Coronary artery (tissue), 2 donors: ENCODE measurements around the gene MMP26.
"Not testable (repeated sequence)": the region's sequence is repeated elsewhere in the genome, so short reads cannot be mapped to it uniquely, and the experiment has no call there.

Source experiments
- DNase-seq: peaks from one replicate; pipeline ENCODE4 v3.0.0-alpha.2; 2017; ENCODE audit warnings: low spot score
- H3K27ac ChIP-seq, 2 donors: fragments of 200-600 bp; sonication (generic); one replicate each; pipeline ENCODE4 v1.5.1; 2016 to 2019
- H3K4me3 ChIP-seq: fragments of 200-600 bp; sonication (generic); 2 replicates; pipeline ENCODE4 v1.5.1; 2016; ENCODE audit warnings: mild to moderate bottlenecking, moderate library complexity
- TF ChIP-seq, protein P1 (sequence below): fragments of 200-600 bp; sonication (generic); IDR thresholded peaks from one replicate; pipeline ENCODE4 v1.5.1; 2019; ENCODE audit warnings: antibody characterized with exemption

The MMP26 gene

DNA sequence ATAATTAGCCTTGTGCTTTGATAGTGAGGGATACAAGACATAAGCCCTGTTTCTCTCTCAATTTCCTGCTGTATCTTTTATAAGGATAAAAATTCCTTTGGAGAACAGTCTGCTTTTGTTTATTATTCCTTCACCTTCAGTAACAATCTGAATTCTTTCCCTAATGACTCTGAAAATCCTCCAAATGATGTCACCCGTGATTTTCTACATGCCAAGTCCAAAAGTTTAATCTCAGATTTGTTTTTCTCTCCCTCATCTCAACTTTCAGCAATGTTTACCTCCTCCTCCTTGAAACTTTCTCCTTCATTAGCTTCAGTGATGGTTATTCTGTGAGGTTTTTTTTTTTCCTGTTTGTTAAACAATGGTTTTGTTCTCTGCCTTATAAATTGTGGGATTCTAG is 9.1 kb upstream of the MMP26 start:
- H3K4me3 ChIP-seq: no peak overlapping the region
- no peak overlapping the region for H3K27ac ChIP-seq

DNA sequence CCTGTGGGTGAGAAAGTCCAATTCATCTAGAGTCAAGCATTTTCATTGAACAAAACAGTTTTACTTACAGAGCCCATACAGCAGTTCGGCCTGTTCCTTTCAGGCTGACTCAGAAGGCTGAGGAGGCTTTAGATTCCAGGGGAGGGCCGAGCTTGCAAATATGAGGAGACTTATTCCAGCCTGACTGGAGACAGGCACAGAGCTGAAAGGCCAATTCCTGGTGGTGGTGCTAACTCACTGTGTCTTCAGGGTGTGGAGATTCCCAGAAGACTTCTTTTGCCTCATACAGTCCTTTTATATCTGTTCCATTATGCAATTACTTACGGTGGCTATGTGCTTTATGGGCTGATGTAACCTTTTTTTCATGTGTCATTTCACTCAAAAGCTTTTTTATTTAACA is 7.0 kb upstream of the MMP26 start, which contains the start of gene OR51E2:
TSS of gene OR51E2 (minus strand) at position 269 of the 400 bp plus-strand sequence. CDS start 15,142 bp downstream, outside the sequence.
- Histone ChIP-seq H3K27ac (no peak within 1 kb of the TSS), H3K4me3 (peak within 1 kb of the TSS; percentile 24)
- TF ChIP-seq, protein P1, sequence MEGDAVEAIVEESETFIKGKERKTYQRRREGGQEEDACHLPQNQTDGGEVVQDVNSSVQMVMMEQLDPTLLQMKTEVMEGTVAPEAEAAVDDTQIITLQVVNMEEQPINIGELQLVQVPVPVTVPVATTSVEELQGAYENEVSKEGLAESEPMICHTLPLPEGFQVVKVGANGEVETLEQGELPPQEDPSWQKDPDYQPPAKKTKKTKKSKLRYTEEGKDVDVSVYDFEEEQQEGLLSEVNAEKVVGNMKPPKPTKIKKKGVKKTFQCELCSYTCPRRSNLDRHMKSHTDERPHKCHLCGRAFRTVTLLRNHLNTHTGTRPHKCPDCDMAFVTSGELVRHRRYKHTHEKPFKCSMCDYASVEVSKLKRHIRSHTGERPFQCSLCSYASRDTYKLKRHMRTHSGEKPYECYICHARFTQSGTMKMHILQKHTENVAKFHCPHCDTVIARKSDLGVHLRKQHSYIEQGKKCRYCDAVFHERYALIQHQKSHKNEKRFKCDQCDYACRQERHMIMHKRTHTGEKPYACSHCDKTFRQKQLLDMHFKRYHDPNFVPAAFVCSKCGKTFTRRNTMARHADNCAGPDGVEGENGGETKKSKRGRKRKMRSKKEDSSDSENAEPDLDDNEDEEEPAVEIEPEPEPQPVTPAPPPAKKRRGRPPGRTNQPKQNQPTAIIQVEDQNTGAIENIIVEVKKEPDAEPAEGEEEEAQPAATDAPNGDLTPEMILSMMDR: no peak
- no peak for DNase-seq

More for the DNA sequence above, 9.1 kb upstream of the MMP26 start:
- DNase-seq: no peak
- TF ChIP-seq, protein P1: no peak

DNA sequence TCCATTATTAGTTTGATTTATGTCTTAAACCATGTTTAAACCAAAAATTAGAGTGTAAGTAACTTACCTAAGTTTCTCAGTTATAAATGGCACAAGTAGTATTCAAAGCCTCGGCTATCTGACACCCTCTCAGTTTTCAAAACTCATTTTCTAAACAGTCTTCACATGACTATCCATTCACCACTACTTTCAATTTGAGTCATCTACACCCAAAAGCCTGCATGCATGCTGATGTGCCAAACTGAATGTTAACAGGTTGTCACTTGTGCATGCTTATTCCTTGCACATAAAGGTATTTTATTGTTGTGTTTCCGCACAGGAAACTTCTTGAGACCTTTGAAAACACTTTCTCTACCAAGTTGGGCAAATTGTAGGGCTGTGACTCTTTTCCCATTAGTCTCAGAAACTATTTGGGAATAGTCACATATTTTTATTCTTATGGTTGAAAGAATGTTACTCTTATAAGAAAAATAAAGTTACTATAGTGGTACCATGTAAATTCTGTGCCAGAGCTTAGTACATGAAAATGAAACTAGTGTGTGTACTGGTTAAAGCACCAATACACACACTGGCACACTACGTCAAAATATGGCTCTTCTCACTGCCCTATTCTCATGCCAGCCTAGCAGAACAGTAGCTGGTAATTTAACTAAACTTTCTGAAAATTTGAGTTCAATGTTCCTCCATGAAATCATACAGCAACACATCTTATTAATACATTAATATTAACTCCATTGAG is 4.7 kb upstream of the MMP26 start:
- TF ChIP-seq, protein P1: no peak
- no peak for DNase-seq
- Histone ChIP-seq H3K27ac (no peak overlapping the region), H3K4me3 (no peak overlapping the region)

DNA sequence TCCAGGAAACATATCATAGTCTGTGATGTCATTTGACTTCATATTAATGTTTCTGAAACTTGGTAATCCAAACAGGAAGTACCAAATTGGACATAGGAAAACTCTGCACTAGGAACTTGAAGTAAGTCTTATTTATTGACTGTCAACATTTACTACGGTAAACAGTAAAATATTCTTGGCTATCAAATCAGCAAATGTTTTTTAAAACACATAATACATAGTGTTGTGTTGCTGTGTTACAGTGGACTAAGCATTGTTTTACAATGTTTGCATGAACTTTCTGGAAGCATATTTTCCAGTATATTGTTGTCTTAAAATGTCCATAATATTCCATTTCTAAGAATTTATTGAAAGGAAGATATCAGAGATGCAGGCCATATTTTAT is 4.2 kb upstream of the MMP26 start:
- Histone ChIP-seq H3K4me3 (no peak overlapping the region), H3K27ac (no peak overlapping the region)

DNA sequence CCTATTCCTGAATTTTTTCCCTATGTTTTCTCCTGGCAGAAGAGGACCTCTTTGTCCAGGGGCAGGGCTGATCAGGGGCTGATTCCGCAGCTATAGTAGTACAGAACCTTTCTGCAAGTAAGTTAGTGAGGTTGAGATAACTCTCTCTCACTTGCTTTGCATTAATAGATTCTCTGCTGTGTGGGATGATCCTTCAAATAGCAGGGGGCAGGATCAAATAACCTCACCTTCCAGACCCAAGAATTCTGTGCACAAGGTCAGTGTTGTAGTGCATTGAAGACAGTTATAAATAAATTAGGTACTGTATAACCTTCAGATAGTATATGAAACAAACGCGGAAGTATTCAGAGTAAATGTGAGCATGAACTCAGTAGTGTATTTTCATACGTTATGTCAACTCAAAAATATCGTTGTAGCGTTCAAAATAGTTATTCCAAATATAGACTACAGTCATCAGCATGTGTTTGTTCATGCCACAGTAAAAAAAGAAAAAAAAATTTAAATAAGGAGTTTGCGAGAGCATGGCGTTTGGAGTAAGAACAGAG is 278 bp downstream of the MMP26 start:
- no peak overlapping the region for H3K27ac ChIP-seq
- DNase-seq: no peak
- peak overlapping the region; percentile 23 for H3K4me3 ChIP-seq
- TF ChIP-seq, protein P1: no peak

More for the DNA sequence above, 4.2 kb upstream of the MMP26 start:
- TF ChIP-seq, protein P1: no peak
- DNase-seq: no peak

DNA sequence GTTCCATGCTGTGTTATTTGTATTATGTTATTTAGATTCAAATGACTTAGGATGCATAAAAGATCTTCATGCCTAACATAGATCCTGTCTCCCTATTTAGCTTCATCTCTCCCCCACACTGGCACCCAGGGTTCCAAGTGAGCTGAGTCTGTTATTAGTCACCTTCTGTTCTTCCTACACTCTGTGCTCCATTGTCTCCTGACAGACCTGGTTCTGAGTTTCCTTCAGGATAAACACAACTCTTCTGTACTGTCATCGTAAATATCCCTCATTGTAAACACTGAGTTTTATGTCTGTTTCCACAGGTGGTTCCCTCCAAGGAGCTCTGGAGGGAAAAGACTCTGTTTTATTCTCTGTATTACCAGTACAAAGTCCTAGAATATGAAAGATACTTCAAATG is 8.7 kb downstream of the MMP26 start:
- TF ChIP-seq, protein P1: no peak
- Histone ChIP-seq H3K27ac (no peak overlapping the region), H3K4me3 (no peak overlapping the region)
- DNase-seq: no peak

DNA sequence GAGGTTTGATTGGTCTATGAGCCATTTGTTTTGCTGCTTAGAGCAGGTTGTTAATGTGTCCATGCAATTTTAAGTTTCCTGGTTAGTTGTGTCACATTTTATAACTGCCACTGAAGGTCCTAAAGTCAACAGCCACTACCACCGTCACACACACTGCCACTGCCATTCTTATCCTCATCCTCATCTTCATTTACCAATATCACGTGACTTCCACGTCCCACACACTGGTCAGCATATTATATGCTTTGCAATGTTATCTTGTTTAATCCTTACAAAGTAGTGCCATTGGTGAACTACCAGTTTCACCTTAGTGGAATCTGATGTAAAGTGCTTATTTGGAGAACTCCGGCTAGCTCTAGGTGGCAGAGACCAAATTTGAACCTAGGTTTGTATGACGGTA is 9.7 kb downstream of the MMP26 start:
- no peak overlapping the region for H3K4me3 ChIP-seq
- no peak overlapping the region for H3K27ac ChIP-seq
- TF ChIP-seq, protein P1: no peak
- DNase-seq: no peak

DNA sequence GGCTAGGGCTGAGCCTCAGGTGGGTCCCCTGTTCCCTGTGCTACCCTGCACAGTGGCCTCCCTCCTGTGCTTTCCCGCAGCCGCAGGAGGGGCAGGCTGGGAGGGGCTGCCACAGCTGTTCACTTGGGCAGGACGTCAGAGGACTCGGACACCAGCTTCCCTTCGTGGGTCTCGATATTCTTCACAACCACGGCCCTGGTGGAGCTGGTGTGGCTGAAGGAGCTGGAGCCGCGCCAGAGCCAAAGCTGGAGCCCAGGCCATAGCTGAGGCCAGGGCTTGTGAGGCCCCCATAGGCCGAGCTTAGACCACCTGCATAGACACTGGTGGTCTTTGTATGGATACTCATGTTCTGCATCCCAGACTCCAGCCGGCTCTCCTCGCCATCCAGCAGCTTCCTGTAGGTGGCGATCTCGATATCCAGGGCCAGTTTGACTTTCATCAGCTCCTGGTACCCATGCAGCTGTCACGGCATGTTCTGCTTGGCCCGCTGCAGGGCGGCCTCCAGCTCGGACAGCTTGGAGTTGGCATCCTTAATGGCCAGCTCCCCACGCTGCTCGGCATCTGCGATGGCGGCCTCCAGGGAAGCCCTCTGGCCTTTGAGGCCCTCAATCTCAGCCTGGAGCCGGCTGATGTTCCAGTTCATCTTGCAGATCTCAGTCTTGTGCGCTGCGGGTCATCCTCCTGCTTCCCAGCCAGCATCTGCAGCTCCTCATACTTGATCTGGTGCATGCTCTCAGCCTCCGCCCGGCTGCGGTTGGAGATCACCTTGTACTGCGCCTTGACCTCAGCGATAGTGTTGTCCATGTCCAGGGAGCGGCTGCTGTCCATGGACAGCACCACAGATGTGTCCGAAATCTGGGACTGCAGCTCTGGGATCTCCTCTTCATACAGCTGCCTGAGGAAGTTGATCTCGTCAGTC is 18.3 kb downstream of the MMP26 start:
- DNase-seq, H3K27ac ChIP-seq, H3K4me3 ChIP-seq: not testable (repeated sequence)
